ENCODE data around the gene NEU2. TPM values are rescaled to one million over a fixed set of nuclear protein-coding genes. Genes with fewer than 3 reads are reported as not detected.
A peak's percentile ranks its signal among the peaks of the same experiment; 100 is the strongest.

Gene NEU2
- polyA plus RNA-seq, 1 donor = not detected

GRCh38 chr2:233079953-233080835 lies 47.7 kb downstream of the NEU2 start:
- no peak for DNase-seq

- no peak for DNase-seq
Measured at GRCh38 chr2:233080836-233081229, 48.4 kb downstream of the NEU2 start.

GRCh38 chr2:233081232-233081730 lies 48.8 kb downstream of the NEU2 start:
- DNase-seq = no peak

- DNase-seq = no peak
Measured at GRCh38 chr2:233081731-233082221, 49.3 kb downstream of the NEU2 start.

- no peak for DNase-seq
Measured at GRCh38 chr2:233082222-233082930, 49.9 kb downstream of the NEU2 start.

GRCh38 chr2:233082931-233083755 lies 50.7 kb downstream of the NEU2 start:
- DNase-seq = no peak

GRCh38 chr2:233083782-233084181 lies 51.3 kb downstream of the NEU2 start:
- DNase-seq = no peak

- DNase-seq = peak; percentile 42
Measured at GRCh38 chr2:233084488-233084887, 52.0 kb downstream of the NEU2 start.

Other genes starting within 250 kb of the NEU2 start
- 1.9 TPM for gene SNORC, start 162.4 kb upstream of the NEU2 start, polyA plus RNA-seq (ENCODE audit: insufficient read length)
- 0.56 TPM for gene NGEF, start 19.4 kb upstream of the NEU2 start, polyA plus RNA-seq (ENCODE audit: insufficient read length)
- 8.9 TPM for gene INPP5D, start 27.7 kb downstream of the NEU2 start, polyA plus RNA-seq (ENCODE audit: insufficient read length)
- gene ATG16L1, start 219.0 kb downstream of the NEU2 start, polyA plus RNA-seq (ENCODE audit: insufficient read length) = 18.9 TPM

Data from hindlimb muscle (tissue), 1 donor.